Hepatocyte (in vitro differentiated cells): ENCODE data around the gene TMEM121.

Experiments
- CTCF ChIP-seq: fragments of 200-600 bp; sonication (generic); IDR thresholded peaks from 2 replicates; pipeline ENCODE4 v1.5.1; 2016; ENCODE audit warnings: antibody characterized with exemption, mild to moderate bottlenecking; ENCODE audit not compliant: poor library complexity
- EZH2 ChIP-seq: fragments of 200-600 bp; sonication (generic); IDR thresholded peaks from 2 replicates; pipeline ENCODE4 v1.6.1; 2016; ENCODE audit warnings: antibody characterized with exemption, mild to moderate bottlenecking, borderline replicate concordance
- EZH2phosphoT487 ChIP-seq: fragments of 200-600 bp; sonication (generic); IDR thresholded peaks from one replicate; pipeline ENCODE4 v1.6.1; 2018; ENCODE audit warnings: antibody characterized with exemption, mild to moderate bottlenecking, low read depth, moderate library complexity; ENCODE audit not compliant: unreplicated experiment, severe bottlenecking

GRCh38 chr14:105541218-105541875 lies 15.0 kb downstream of the TMEM121 start:
- no peak for TF ChIP-seq CTCF
- TF ChIP-seq EZH2phosphoT487, result no peak
- TF ChIP-seq EZH2, result no peak
